Astrocyte of the cerebellum (primary cell): ENCODE results near the gene ILF2.

ENCODE experiments used
- DNase-seq: peaks from one replicate; pipeline ENCODE4 v3.0.0-alpha.2; 2011; ENCODE audit warnings: low read depth
- H3K4me3 ChIP-seq: 2 replicates; pipeline ENCODE4 v1.5.1; 2011; ENCODE audit warnings: mild to moderate bottlenecking, low read depth, low read length, moderate library complexity
- in situ Hi-C: cut with HindIII; loops from 2 replicates; pipeline ENCODE4 v1.10.0; 2017; ENCODE audit warnings: low sequenced_read_pairs
- TF ChIP-seq, protein P1 (sequence below): IDR thresholded peaks from 2 replicates; pipeline ENCODE4 v1.5.1; 2012; ENCODE audit warnings: low read length, low read depth, moderate library complexity, mild to moderate bottlenecking; ENCODE audit errors: missing control alignments

The ILF2 gene

DNA sequence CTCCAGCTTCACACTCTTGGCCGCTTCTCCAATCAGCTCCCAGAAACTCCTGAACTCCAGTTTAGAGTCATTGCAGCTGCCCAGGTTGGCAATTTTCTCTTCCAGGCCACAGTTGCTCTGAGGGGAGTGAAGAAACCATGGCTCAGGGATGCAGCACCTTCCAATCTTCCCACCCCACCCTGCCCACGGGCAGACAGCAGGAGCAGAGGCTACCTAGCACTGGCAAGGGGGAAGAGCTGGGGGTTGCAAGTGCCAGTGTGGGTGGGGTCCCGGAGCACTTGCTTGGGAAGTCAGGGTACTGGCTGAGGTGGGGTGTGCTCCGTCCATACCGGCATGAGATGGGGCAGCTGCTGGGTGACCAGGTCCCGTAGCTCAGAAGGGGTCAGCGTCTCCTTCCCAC is 55.9 kb downstream of the ILF2 start:
- no peak overlapping the region for H3K4me3 ChIP-seq
- DNase-seq = no peak
- in situ Hi-C loops = no loop called here

DNA sequence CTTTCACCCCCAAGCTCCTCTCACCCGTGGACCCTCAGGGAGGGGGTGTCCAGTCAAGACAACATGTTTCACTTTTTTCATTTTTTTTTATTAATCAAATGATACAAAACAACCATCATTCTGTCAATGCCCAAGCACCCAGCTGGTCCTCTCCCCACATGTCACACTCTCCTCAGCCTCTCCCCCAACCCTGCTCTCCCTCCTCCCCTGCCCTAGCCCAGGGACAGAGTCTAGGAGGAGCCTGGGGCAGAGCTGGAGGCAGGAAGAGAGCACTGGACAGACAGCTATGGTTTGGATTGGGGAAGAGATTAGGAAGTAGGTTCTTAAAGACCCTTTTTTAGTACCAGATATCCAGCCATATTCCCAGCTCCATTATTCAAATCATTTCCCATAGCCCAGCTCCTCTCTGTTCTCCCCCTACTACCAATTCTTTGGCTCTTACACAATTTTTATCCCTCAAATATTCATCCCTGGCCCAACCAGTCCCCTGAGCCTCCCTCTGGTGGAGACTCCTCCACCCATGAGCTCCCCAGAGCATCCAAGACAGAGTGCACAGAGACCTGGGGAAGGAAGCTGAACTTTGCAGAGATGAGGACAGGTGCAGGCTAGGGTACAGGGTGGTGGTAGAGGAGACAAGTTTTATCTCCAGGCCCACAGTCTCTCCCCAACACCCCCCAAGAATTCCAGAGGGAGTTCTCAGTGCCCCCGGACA is 56.4 kb downstream of the ILF2 start:
- in situ Hi-C loops = no loop called here
- H3K4me3 ChIP-seq = no peak overlapping the region
- TF ChIP-seq, protein P1, sequence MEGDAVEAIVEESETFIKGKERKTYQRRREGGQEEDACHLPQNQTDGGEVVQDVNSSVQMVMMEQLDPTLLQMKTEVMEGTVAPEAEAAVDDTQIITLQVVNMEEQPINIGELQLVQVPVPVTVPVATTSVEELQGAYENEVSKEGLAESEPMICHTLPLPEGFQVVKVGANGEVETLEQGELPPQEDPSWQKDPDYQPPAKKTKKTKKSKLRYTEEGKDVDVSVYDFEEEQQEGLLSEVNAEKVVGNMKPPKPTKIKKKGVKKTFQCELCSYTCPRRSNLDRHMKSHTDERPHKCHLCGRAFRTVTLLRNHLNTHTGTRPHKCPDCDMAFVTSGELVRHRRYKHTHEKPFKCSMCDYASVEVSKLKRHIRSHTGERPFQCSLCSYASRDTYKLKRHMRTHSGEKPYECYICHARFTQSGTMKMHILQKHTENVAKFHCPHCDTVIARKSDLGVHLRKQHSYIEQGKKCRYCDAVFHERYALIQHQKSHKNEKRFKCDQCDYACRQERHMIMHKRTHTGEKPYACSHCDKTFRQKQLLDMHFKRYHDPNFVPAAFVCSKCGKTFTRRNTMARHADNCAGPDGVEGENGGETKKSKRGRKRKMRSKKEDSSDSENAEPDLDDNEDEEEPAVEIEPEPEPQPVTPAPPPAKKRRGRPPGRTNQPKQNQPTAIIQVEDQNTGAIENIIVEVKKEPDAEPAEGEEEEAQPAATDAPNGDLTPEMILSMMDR = peak; percentile 26
- DNase-seq = no peak

More for the DNA sequence above, 55.9 kb downstream of the ILF2 start:
- TF ChIP-seq, protein P1 = no peak

DNA sequence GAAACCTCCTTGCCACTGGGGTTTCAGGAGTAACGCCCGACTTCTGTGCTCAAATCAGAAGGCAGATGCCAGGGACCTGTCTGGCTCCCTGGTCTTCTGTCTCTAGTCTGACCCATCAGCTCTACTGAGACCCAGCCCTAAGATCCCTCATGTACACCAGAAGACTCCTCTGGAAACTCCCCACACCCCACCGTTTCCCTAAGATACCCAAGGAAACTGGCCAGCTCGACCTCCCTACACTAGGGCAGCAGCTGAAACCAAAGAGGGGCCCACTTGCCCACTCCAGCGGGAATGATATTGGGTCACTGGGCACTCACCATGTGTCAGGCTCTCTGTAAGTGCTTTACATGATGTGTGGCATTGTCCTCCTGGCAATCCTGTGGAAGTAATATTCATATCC is 57.4 kb downstream of the ILF2 start:
- TF ChIP-seq, protein P1 = no peak
- in situ Hi-C loops = no loop called here
- peak overlapping the region; percentile 72 for H3K4me3 ChIP-seq
- DNase-seq = no peak

DNA sequence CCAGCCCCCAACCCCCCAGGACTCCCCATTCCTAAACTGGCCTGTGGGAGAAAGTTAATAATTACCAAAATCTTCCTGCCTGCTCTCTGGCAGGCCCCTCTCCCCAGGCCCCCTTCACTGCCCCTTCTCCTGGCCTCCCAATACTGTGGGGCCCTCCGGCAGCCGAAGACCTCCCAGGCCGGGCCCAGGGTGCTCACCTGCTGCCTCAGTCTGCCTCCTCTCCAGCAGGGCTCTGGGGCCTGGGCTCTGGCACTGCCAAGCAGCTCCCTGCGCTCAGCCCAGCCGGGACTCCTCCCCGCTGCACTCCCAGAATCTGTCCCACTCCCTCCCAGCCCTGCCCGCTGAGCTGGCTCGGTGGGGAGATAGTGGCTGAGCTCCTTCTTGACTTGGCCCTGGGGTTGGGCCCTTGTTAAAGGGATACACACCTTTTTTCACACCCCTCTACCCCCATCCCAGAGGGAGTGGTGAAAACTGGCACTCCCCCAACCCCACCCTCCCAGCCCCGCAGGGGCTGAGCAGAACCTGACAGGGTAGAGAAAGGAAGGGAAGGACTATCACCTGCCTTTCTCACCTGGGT is 58.0 kb downstream of the ILF2 start, which contains the start of gene S100A16:
Gene S100A16, minus strand, starts transcription at position 383 of the 577 bp plus-strand sequence. CDS start 4,986 bp downstream, outside the sequence.
- peak within 1 kb of the TSS; percentile 72 for H3K4me3 ChIP-seq
- TF ChIP-seq, protein P1 = no peak
- in situ Hi-C loops = no loop called here
- DNase-seq = no peak

DNA sequence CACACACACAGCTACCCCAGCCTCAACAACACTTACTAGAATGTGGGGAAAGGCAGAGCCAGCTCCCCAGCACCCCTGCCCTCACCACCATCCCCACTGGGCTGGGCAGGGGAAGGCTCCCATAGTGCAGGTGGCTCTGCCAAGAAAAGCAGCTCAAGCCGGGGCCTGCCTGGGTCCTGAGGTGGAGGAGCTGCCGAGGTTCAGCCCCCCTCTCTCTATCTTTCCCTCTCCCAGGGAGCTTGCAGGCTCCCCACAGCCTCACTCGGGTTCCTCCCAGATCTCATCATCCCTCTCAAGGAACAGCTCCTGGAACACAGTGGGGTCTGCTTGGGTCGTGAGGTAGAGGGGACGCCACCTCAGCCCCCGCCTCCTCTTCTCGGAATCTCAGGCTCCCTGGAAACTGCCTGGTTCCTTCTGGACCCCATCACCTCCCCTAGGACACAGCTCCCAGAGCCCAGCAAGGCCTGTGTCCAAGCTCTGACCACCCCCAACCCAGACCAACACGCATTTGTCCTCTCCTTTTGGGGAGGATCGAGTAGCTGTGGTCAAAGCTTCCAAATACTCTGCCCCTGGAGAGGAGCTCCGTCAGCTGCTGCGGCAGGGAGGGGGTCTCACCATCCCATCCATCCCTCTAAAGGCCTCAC is 58.6 kb downstream of the ILF2 start:
- no peak for DNase-seq
- in situ Hi-C loops = no loop called here
- TF ChIP-seq, protein P1 = no peak
- H3K4me3 ChIP-seq = peak overlapping the region; percentile 72
